HUDEP-2 (cell line): ENCODE measurements around the gene LHFPL3.
"Not testable (repeated sequence)": the region's sequence is repeated elsewhere in the genome, so short reads cannot be mapped to it uniquely, and the experiment has no call there.

Experiments used
- DNase-seq, 76 experiments: peaks; one replicate each; lab custom pipeline; 2025; ENCODE audit not compliant: unreplicated experiment in 76 of 76; lab: John Stamatoyannopoulos, UW

LHFPL3 gene

GRCh38 chr7:104661575-104661974 is 333.2 kb downstream of the LHFPL3 start:
- DNase-seq, result no peak

GRCh38 chr7:104664648-104665047 is 336.2 kb downstream of the LHFPL3 start:
- DNase-seq, result no peak

GRCh38 chr7:104677587-104677986 is 349.2 kb downstream of the LHFPL3 start:
- DNase-seq, result no peak

- no peak for DNase-seq
Observed at GRCh38 chr7:104679085-104679484, 350.7 kb downstream of the LHFPL3 start.

GRCh38 chr7:104686286-104686685 is 357.9 kb downstream of the LHFPL3 start:
- DNase-seq, result no peak

- DNase-seq, result no peak
Observed at GRCh38 chr7:104694710-104695109, 366.3 kb downstream of the LHFPL3 start.

GRCh38 chr7:104695563-104695962 is 367.2 kb downstream of the LHFPL3 start:
- DNase-seq, result no peak

GRCh38 chr7:104700336-104700735 is 371.9 kb downstream of the LHFPL3 start:
- DNase-seq, result no peak

- not testable (repeated sequence) for DNase-seq
Observed at GRCh38 chr7:104721027-104721426, 392.6 kb downstream of the LHFPL3 start.

- no peak for DNase-seq
Observed at GRCh38 chr7:104723001-104723400, 394.6 kb downstream of the LHFPL3 start.

- DNase-seq, result no peak
Observed at GRCh38 chr7:104758504-104758903, 430.1 kb downstream of the LHFPL3 start.

GRCh38 chr7:104761892-104762291 is 433.5 kb downstream of the LHFPL3 start:
- DNase-seq, result no peak

- no peak for DNase-seq
Observed at GRCh38 chr7:104767113-104767512, 438.7 kb downstream of the LHFPL3 start.

- no peak for DNase-seq
Observed at GRCh38 chr7:104767826-104768536, 439.6 kb downstream of the LHFPL3 start.

GRCh38 chr7:104772405-104773345 is 444.3 kb downstream of the LHFPL3 start:
- DNase-seq, result no peak

- no peak for DNase-seq
Observed at GRCh38 chr7:104773796-104774195, 445.4 kb downstream of the LHFPL3 start.

GRCh38 chr7:104775531-104775930 is 447.1 kb downstream of the LHFPL3 start:
- DNase-seq, result no peak

GRCh38 chr7:104777301-104777800 is 448.9 kb downstream of the LHFPL3 start:
- DNase-seq, result no peak

- no peak for DNase-seq
Observed at GRCh38 chr7:104779888-104780287, 451.5 kb downstream of the LHFPL3 start.

- no peak for DNase-seq
Observed at GRCh38 chr7:104784686-104785085, 456.3 kb downstream of the LHFPL3 start.

- DNase-seq, result no peak
Observed at GRCh38 chr7:104789780-104790179, 461.4 kb downstream of the LHFPL3 start.

GRCh38 chr7:104790440-104790839 is 462.0 kb downstream of the LHFPL3 start:
- DNase-seq, result no peak
